Measurements from ENCODE around the gene KRTAP5-11. TPM values are rescaled to one million over a fixed set of nuclear protein-coding genes. Genes with fewer than 3 reads are reported as not detected.
"Not testable (repeated sequence)": the region's sequence is repeated elsewhere in the genome, so short reads cannot be mapped to it uniquely, and the experiment has no call there.

KRTAP5-11 gene
- total and polyA plus RNA-seq, 5 donors from 2014 or later = not detected

DNA sequence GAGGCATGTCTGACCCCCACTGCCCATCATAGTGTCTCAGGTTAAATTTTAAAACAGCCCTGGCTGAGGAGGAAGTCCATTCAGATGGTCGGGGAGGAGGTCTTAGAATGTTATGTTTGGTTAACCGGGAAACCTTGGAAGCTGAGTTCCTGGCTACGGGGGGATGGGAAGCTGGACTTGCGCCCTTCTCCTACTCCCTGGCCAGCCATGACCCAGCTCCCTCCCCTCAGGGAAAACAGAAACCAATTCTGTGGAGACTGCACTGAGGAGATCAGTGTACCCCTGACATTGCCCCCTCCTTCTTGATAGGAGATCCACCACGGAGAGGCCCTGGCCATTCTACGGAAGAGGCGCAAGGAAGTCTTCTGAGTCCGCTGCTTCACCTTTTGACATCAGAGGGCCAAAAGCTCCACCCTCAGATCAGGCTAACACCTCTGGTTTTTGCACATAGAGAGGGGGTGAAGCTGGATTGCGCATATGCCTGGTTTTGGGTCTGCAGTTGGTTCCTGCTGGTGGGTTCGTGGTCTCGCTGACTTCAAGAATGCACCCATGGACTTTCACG lies 37.2 kb downstream of the KRTAP5-11 start:
- H3K27ac Mint-ChIP-seq = no peak overlapping the region
- no peak overlapping the region for H3K4me3 ChIP-seq (ENCODE audit: low read depth, low read length)
- no peak for DNase-seq
- no peak overlapping the region for H3K27ac ChIP-seq (ENCODE audit: insufficient read depth, low read length, poor library complexity, severe bottlenecking)
- peaks cover 0 to 7% of the 10 kb centered on the region in 2 experiments for H3K9me3 ChIP-seq (ENCODE audit: control insufficient read depth in 2 of 2, low read length in 2 of 2)
- peaks cover 0 to 7% (median 2%) of the 10 kb centered on the region in 7 donors for H3K9me3 Mint-ChIP-seq
- H3K36me3 Mint-ChIP-seq = peaks cover 3% of the 10 kb centered on the region
- peaks cover 19% of the 10 kb centered on the region for H3K27me3 Mint-ChIP-seq
- H3K27me3 ChIP-seq (ENCODE audit: control insufficient read depth, insufficient read depth, low read length) = no peaks in the 10 kb centered on the region
- no peaks in the 10 kb centered on the region for H3K4me1 ChIP-seq (ENCODE audit: control insufficient read depth, insufficient read depth, low read length, poor library complexity, severe bottlenecking)
- H3K4me3 Mint-ChIP-seq = no peak overlapping the region
- no peak for ATAC-seq (ENCODE audit: low read depth in 2 of 2)
- H3K4me1 Mint-ChIP-seq = no peaks in the 10 kb centered on the region
- no peaks in the 10 kb centered on the region for H3K36me3 ChIP-seq (ENCODE audit: control insufficient read depth, insufficient read depth, low read length)

DNA sequence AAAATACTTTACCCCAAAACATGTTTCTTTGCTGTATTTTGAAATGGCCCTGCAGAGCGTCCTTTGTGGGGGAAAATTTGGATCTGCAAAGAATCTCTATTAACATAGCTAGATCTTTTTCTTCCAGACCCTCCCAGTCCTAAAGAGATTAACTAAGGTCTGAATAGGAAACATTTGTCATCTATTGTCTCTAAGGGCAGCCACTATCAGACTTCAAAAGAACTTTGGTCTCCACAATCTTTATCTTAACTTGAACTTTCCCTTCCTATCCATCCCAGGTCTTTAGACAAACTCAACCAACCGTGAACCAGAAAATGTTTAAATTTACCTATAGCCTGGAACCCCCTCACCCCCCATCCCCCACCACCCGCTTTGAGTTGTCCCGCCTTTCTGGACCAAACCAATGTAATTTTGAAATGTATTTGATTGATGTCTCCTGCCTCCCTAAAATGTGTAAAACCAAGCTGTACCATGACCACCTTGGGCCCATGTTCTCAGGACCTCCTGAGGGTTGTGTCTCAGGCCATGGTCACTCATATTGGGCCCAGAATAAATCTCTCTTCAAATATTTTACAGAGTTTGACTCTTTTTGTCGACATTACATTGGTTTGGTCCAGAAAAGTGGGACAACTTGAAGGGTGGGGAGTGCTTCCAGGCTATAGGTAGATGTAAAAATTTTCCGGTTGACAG lies 38.0 kb downstream of the KRTAP5-11 start:
- H3K4me1 ChIP-seq (ENCODE audit: control insufficient read depth, insufficient read depth, low read length, poor library complexity, severe bottlenecking) = no peaks in the 10 kb centered on the region
- H3K9me3 ChIP-seq (ENCODE audit: control insufficient read depth in 2 of 2, low read length in 2 of 2) = peaks cover 0 to 7% of the 10 kb centered on the region in 2 experiments
- DNase-seq (no peak), ATAC-seq (ENCODE audit: low read depth in 2 of 2) (no peak)
- H3K4me1 Mint-ChIP-seq = no peaks in the 10 kb centered on the region
- peaks cover 19% of the 10 kb centered on the region for H3K27me3 Mint-ChIP-seq
- peaks cover 3% of the 10 kb centered on the region for H3K36me3 Mint-ChIP-seq
- no peaks in the 10 kb centered on the region for H3K36me3 ChIP-seq (ENCODE audit: control insufficient read depth, insufficient read depth, low read length)
- no peak overlapping the region for H3K4me3 Mint-ChIP-seq
- H3K27ac ChIP-seq (ENCODE audit: insufficient read depth, low read length, poor library complexity, severe bottlenecking) = no peak overlapping the region
- no peak overlapping the region for H3K4me3 ChIP-seq (ENCODE audit: low read depth, low read length)
- H3K9me3 Mint-ChIP-seq = peaks cover 0 to 7% (median 2%) of the 10 kb centered on the region in 7 donors
- H3K27ac Mint-ChIP-seq = no peak overlapping the region
- no peaks in the 10 kb centered on the region for H3K27me3 ChIP-seq (ENCODE audit: control insufficient read depth, insufficient read depth, low read length)

- no peak overlapping the region for H3K4me3 Mint-ChIP-seq
- DNase-seq = peak in 1 of 3 donors; percentile 1
- H3K36me3 ChIP-seq (ENCODE audit: control insufficient read depth, insufficient read depth, low read length) = no peaks in the 10 kb centered on the region
- peaks cover 0 to 7% of the 10 kb centered on the region in 2 experiments for H3K9me3 ChIP-seq (ENCODE audit: control insufficient read depth in 2 of 2, low read length in 2 of 2)
- no peaks in the 10 kb centered on the region for H3K27me3 ChIP-seq (ENCODE audit: control insufficient read depth, insufficient read depth, low read length)
- H3K4me1 ChIP-seq (ENCODE audit: control insufficient read depth, insufficient read depth, low read length, poor library complexity, severe bottlenecking) = no peaks in the 10 kb centered on the region
- H3K9me3 Mint-ChIP-seq = peaks cover 0 to 7% (median 2%) of the 10 kb centered on the region in 7 donors
- no peak overlapping the region for H3K27ac ChIP-seq (ENCODE audit: insufficient read depth, low read length, poor library complexity, severe bottlenecking)
- H3K4me3 ChIP-seq (ENCODE audit: low read depth, low read length) = no peak overlapping the region
- ATAC-seq (ENCODE audit: low read depth in 2 of 2) = no peak
- no peaks in the 10 kb centered on the region for H3K4me1 Mint-ChIP-seq
- no peak overlapping the region for H3K27ac Mint-ChIP-seq
- H3K27me3 Mint-ChIP-seq = peaks cover 19% of the 10 kb centered on the region
- H3K36me3 Mint-ChIP-seq = peaks cover 3% of the 10 kb centered on the region
Observed at GRCh38 chr11:71543866-71544265, 38.8 kb downstream of the KRTAP5-11 start.

DNA sequence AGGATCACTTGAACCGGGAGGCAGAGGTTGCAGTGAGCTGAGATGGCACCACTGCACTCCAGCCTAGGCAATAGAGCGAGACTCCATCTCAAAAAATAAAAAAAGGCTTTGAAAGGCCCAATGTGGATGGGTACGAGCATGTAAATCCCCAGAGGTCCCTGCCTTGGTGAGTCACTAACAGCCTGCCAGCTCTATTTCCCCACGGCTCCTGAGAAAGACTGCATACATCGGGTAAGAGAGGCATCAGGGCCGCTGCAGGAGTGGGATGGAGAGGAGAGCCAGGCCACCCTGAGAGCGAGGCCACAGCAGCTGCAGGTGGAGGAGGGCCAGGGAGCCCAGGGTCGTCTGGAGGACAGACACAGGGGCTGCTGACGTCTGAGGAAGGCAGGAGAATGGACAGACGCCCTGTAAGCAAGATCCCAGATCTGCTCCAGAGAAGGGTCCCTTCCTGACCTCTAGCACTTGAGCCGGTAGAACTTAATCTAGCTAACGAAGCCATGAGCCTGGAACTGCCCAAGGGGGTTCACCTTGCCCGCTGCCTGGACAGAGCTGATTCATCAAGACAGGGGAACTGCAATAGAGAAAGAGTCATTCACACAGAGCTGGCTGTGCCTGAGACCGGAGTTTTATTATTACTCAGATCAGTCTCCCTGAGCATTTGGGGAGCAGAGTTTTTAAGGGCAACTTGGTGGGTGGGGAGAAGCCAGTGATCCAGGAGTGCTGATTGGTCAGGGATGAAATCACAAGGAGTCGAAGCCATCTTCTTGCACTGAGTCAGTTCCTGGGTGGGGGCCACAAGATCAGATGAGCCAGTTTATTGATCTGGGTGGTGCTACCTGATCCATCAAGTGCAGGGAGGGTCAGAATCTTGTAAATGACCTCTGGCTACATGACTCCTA lies 39.5 kb downstream of the KRTAP5-11 start:
- DNase-seq = no peak
- no peak for ATAC-seq (ENCODE audit: low read depth in 2 of 2)
- no peaks in the 10 kb centered on the region for H3K4me1 ChIP-seq (ENCODE audit: control insufficient read depth, insufficient read depth, low read length, poor library complexity, severe bottlenecking)
- Mint-ChIP-seq H3K9me3 (peaks cover 0 to 7% (median 2%) of the 10 kb centered on the region in 7 donors), H3K4me3 (no peak overlapping the region), H3K36me3 (peaks cover 3% of the 10 kb centered on the region), H3K27ac (no peak overlapping the region), H3K27me3 (peaks cover 17% of the 10 kb centered on the region), H3K4me1 (no peaks in the 10 kb centered on the region)
- H3K27ac ChIP-seq (ENCODE audit: insufficient read depth, low read length, poor library complexity, severe bottlenecking) = no peak overlapping the region
- no peak overlapping the region for H3K4me3 ChIP-seq (ENCODE audit: low read depth, low read length)
- peaks cover 0 to 7% of the 10 kb centered on the region in 2 experiments for H3K9me3 ChIP-seq (ENCODE audit: control insufficient read depth in 2 of 2, low read length in 2 of 2)
- no peaks in the 10 kb centered on the region for H3K36me3 ChIP-seq (ENCODE audit: control insufficient read depth, insufficient read depth, low read length)
- H3K27me3 ChIP-seq (ENCODE audit: control insufficient read depth, insufficient read depth, low read length) = no peaks in the 10 kb centered on the region

DNA sequence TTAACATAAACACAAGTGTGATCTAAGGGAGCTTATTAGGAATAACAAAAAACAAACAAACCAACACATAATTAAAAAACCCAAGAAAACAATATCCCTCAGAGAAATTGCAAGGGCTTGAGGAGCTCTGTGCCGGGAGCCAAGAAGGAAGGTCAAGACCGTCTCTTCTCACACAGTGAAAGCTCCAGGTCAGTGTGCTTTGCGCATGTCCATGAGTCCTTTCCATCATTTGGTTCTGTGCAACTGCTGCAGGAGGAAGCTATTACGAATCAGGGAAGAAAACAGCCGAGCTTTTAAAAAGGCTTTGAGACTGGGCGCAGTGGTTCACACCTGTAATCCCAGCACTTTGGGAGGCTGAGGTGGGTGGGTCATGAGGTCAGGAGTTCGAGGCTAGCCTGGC lies 40.3 kb downstream of the KRTAP5-11 start:
- H3K36me3 Mint-ChIP-seq = peaks cover 3% of the 10 kb centered on the region

DNA sequence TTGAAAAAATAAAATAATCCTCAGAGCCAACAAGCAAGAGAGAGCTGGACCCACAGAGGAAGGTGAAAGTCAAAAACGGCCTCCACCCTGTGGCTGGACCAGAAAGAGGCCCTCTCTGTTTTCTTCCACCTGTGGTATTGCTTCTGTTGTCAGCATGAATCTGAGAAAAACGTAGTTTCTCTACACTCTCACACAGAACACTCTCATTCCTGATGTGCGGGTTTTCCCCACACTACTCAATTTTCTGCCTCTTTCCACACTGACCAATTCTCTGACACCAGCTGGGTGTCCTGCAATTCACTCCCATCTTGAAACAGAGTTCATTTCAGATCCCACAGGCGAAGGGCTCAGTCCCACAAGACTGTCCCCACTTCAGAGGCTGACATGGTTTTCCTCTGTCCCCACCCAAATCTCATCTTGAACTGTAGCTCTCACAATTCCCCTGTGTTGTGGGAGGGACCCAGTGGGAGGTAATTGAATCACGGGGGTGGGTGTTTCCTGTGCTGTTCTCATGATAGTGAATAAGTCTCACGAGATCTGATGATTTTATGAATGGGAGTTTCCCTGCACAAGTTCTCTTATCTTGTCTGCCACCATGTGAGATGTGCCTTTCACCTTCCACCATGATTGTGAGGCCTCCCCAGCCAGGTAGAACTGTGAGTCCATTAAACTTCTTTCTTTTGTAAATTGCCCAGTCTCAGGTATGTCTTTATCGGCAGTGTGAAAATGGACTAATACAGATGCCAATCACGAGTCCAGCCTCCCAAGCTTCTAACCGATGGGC lies 42.0 kb downstream of the KRTAP5-11 start:
- not testable (repeated sequence) for ATAC-seq (ENCODE audit: low read depth in 2 of 2); DNase-seq; H3K9me3 Mint-ChIP-seq; H3K27me3 ChIP-seq (ENCODE audit: control insufficient read depth, insufficient read depth, low read length); H3K27ac ChIP-seq (ENCODE audit: insufficient read depth, low read length, poor library complexity, severe bottlenecking); H3K4me1 ChIP-seq (ENCODE audit: control insufficient read depth, insufficient read depth, low read length, poor library complexity, severe bottlenecking); H3K27ac Mint-ChIP-seq; H3K36me3 ChIP-seq (ENCODE audit: control insufficient read depth, insufficient read depth, low read length); H3K4me1 Mint-ChIP-seq; H3K9me3 ChIP-seq (ENCODE audit: control insufficient read depth in 2 of 2, low read length in 2 of 2); H3K36me3 Mint-ChIP-seq; H3K4me3 ChIP-seq (ENCODE audit: low read depth, low read length); H3K4me3 Mint-ChIP-seq
- H3K27me3 Mint-ChIP-seq = peaks cover 15% of the 10 kb centered on the region

More for the DNA sequence above, 40.3 kb downstream of the KRTAP5-11 start:
- Histone ChIP-seq H3K27ac (ENCODE audit: insufficient read depth, low read length, poor library complexity, severe bottlenecking) (no peak overlapping the region), H3K4me1 (ENCODE audit: control insufficient read depth, insufficient read depth, low read length, poor library complexity, severe bottlenecking) (no peaks in the 10 kb centered on the region), H3K27me3 (ENCODE audit: control insufficient read depth, insufficient read depth, low read length) (no peaks in the 10 kb centered on the region), H3K4me3 (ENCODE audit: low read depth, low read length) (no peak overlapping the region), H3K9me3 (ENCODE audit: control insufficient read depth in 2 of 2, low read length in 2 of 2) (peaks cover 0 to 7% of the 10 kb centered on the region in 2 experiments), H3K36me3 (ENCODE audit: control insufficient read depth, insufficient read depth, low read length) (no peaks in the 10 kb centered on the region)
- Mint-ChIP-seq H3K9me3 (peaks cover 0 to 7% (median 2%) of the 10 kb centered on the region in 7 donors), H3K27me3 (peaks cover 15% of the 10 kb centered on the region), H3K4me1 (no peaks in the 10 kb centered on the region), H3K4me3 (no peak overlapping the region), H3K27ac (no peak overlapping the region)
- ATAC-seq (ENCODE audit: low read depth in 2 of 2) = no peak
- DNase-seq = no peak

DNA sequence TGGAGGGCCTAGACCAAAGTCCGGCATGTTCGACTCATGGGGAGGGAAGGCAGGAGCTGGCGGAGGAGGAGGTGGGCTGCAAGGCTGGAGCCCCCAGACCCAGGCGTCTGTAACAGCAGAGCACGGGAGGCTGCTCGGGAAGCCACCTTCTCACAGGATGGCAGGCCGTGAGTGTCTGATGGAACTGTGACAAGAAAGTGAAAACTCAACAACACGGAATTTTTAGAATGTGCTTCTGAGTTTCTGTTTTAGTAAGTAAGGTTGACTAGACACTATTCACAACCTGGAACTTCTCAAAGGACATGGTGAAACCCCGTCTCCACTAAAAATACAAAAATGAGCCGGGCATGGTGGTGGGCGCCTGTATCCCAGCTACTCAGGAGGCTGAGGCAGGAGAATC lies 42.7 kb downstream of the KRTAP5-11 start:
- H3K27me3 Mint-ChIP-seq = peaks cover 15% of the 10 kb centered on the region
- H3K27ac ChIP-seq (ENCODE audit: insufficient read depth, low read length, poor library complexity, severe bottlenecking); H3K4me1 ChIP-seq (ENCODE audit: control insufficient read depth, insufficient read depth, low read length, poor library complexity, severe bottlenecking); H3K4me3 ChIP-seq (ENCODE audit: low read depth, low read length); DNase-seq; H3K27me3 ChIP-seq (ENCODE audit: control insufficient read depth, insufficient read depth, low read length); ATAC-seq (ENCODE audit: low read depth in 2 of 2); H3K9me3 Mint-ChIP-seq; H3K27ac Mint-ChIP-seq; H3K36me3 ChIP-seq (ENCODE audit: control insufficient read depth, insufficient read depth, low read length); H3K9me3 ChIP-seq (ENCODE audit: control insufficient read depth in 2 of 2, low read length in 2 of 2); H3K36me3 Mint-ChIP-seq; H3K4me3 Mint-ChIP-seq; H3K4me1 Mint-ChIP-seq: not testable (repeated sequence)

Data from CD4-positive, CD25-positive, alpha-beta regulatory T cell (primary cell).